HepG2 (cell line): ENCODE results near the gene SATB2. TPM values are rescaled to one million over a fixed set of nuclear protein-coding genes. Genes with fewer than 3 reads are reported as not detected.

Experiments used
- ATAC-seq: fragments of 200-7000 bp; cut with Tn5 transposase; 3 replicates; pipeline ENCODE4 v1.9.1; 2020; ENCODE audit warnings: mild to moderate bottlenecking, moderate library complexity
- BruUV-seq: library from RNA; stranded (reverse); fragments of 400-500 nt; replicated peaks from 2 replicates; lab custom pipeline; 2021; lab: Mats Ljungman, UMichigan
- CTCF ChIA-PET: fragments of 300-600 bp; formaldehyde crosslinking; extraction: SDS; loops from one replicate; lab custom pipeline; 2021; ENCODE audit warnings: low total read pairs, inconsistent platforms, low intra/inter-chr PET ratio; lab: Yijun Ruan, JAX
- POLR2A ChIA-PET: fragments of 350-600 bp; sonication (Branson Sonifier 250); formaldehyde crosslinking; loops from one replicate; lab custom pipeline; 2020; ENCODE audit warnings: antibody characterized with exemption, inconsistent platforms; lab: Yijun Ruan, JAX
- DNase-seq: peaks from one replicate; pipeline ENCODE4 v3.0.0-alpha.2; 2015; ENCODE audit warnings: low spot score
- FAIRE-seq: peaks from 3 replicates; lab custom pipeline; 2011; peaks lifted over from hg19 to GRCh38; lab: Jason Lieb, UNC
- H2AFZ ChIP-seq: one replicate; pipeline ENCODE4 v1.6.1; 2011; ENCODE audit warnings: low read length, inconsistent platforms
- H3K27ac ChIP-seq: fragments of 300-600 bp; 3 replicates; pipeline ENCODE4 v1.8.0; 2011; ENCODE audit warnings: mixed run types, mild to moderate bottlenecking, mixed read lengths, low read length, inconsistent platforms; ENCODE audit not compliant: insufficient read depth; ENCODE audit errors: extremely low read length
- H3K27me3 ChIP-seq, 2 experiments: fragments of 200-600 bp in 1 of 2; 2 replicates in 1 of 2; 3 replicates in 1 of 2; pipeline versions ENCODE4 v1.6.0 to v1.8.0; 2011; ENCODE audit warnings: low read length in 2 of 2, mild to moderate bottlenecking in 2 of 2, moderate library complexity in 2 of 2, inconsistent platforms in 1 of 2; ENCODE audit not compliant: insufficient read depth in 2 of 2, control insufficient read depth in 1 of 2
- H3K36me3 ChIP-seq, 2 experiments: fragments of 200-600 bp in 1 of 2; replicated peaks in 1 of 2; 2 replicates in 1 of 2; 3 replicates in 1 of 2; pipeline versions ENCODE4 v1.5.1 to v1.8.0; 2011; ENCODE audit warnings: low read length in 2 of 2, inconsistent platforms in 1 of 2; ENCODE audit not compliant: insufficient read depth in 2 of 2, control insufficient read depth in 1 of 2
- H3K4me1 ChIP-seq: 2 replicates; pipeline ENCODE4 v1.5.1; 2012; ENCODE audit warnings: low read length, inconsistent platforms; ENCODE audit not compliant: insufficient read depth
- H3K4me2 ChIP-seq: 2 replicates; pipeline ENCODE4 v1.6.0; 2011; ENCODE audit warnings: low read depth, low read length, inconsistent platforms
- H3K4me3 ChIP-seq, 3 experiments: fragments of 200-600 bp in 1 of 3; sonication (generic), shearing (Covaris generic) in 1 of 3; replicated peaks in 1 of 3; 2 replicates each; pipeline ENCODE4 v1.5.1; 2011 to 2016; ENCODE audit warnings: low read length in 3 of 3, inconsistent platforms in 2 of 3, low read depth in 2 of 3, mild to moderate bottlenecking in 2 of 3, control low read depth in 1 of 3, mixed read lengths in 1 of 3; ENCODE audit not compliant: insufficient read depth in 1 of 3
- H3K79me2 ChIP-seq: one replicate; pipeline ENCODE4 v1.6.1; 2011; ENCODE audit warnings: low read length, inconsistent platforms; ENCODE audit not compliant: insufficient read depth
- H3K9ac ChIP-seq: 2 replicates; pipeline ENCODE4 v1.6.0; 2011; ENCODE audit warnings: mild to moderate bottlenecking, low read depth, low read length, inconsistent platforms; ENCODE audit not compliant: insufficient read depth
- H3K9me3 ChIP-seq: 2 replicates; pipeline ENCODE4 v1.5.1; 2012; ENCODE audit warnings: mild to moderate bottlenecking, low read length
- H4K20me1 ChIP-seq: 2 replicates; pipeline ENCODE4 v1.6.0; 2011; ENCODE audit warnings: inconsistent platforms, mild to moderate bottlenecking, low read length, moderate library complexity; ENCODE audit not compliant: insufficient read depth
- ARID5B ChIP-seq: IDR thresholded peaks from 2 replicates; pipeline ENCODE4 v1.4.0; 2020; ENCODE audit warnings: mild to moderate bottlenecking, missing genetic modification reagents
- HDAC6 ChIP-seq: fragments of 200-600 bp; sonication (generic); IDR thresholded peaks from 2 replicates; pipeline ENCODE4 v1.7.0; 2017; ENCODE audit warnings: mild to moderate bottlenecking, antibody characterized with exemption, low read length, low read depth
- ISL2 ChIP-seq: sonication (generic); formaldehyde crosslinking; IDR thresholded peaks from 2 replicates; pipeline ENCODE4 v1.5.0; 2020; ENCODE audit warnings: missing genetic modification reagents
- MAFG ChIP-seq: sonication (generic); formaldehyde crosslinking; IDR thresholded peaks from 2 replicates; pipeline ENCODE4 v1.5.1; 2020; ENCODE audit warnings: mild to moderate bottlenecking, missing genetic modification reagents
- PAXIP1 ChIP-seq: sonication (generic); formaldehyde crosslinking; conservative IDR thresholded peaks from 2 replicates; pipeline ENCODE4 v1.4.0; 2020; ENCODE audit warnings: mild to moderate bottlenecking, missing genetic modification reagents, moderate library complexity
- SAP130 ChIP-seq: IDR thresholded peaks from 2 replicates; pipeline ENCODE4 v1.6.1; 2016; ENCODE audit warnings: low read depth
- SNAPC4 ChIP-seq: sonication (generic); formaldehyde crosslinking; IDR thresholded peaks from 2 replicates; pipeline ENCODE4 v1.4.0; 2020; ENCODE audit warnings: mild to moderate bottlenecking, missing genetic modification reagents
- ZKSCAN8 ChIP-seq: IDR thresholded peaks from 2 replicates; pipeline ENCODE4 v1.6.1; 2016; ENCODE audit warnings: borderline replicate concordance, missing genetic modification reagents, missing compliant biosample characterization
- ZNF280B ChIP-seq: sonication (generic); formaldehyde crosslinking; IDR thresholded peaks from 2 replicates; pipeline ENCODE4 v1.5.0; 2020; ENCODE audit warnings: missing genetic modification reagents, mild to moderate bottlenecking, borderline replicate concordance
- WGBS: methylation state at CpG from one replicate; pipeline ENCODE4 v1.1.6; 2017; ENCODE audit warnings: low lambda C conversion rate; 5-methylcytosine and 5-hydroxymethylcytosine counted together
- in situ Hi-C: cut with HindIII; loops from 2 replicates; pipeline ENCODE4 v1.10.0; 2017; ENCODE audit warnings: low pct_unique_long_range_greater_than_20kb; ENCODE audit not compliant: extremely low pct_ligation_motif_present
- intact Hi-C: fragments of 100-400 bp; cut with micrococcal nuclease; formaldehyde crosslinking; loops from one replicate; pipeline ENCODE4 v1.10.0; 2022; ENCODE audit not compliant: unreplicated experiment
- polyA plus RNA-seq, 8 experiments: library from polyadenylated mRNA; depleted of rRNA in 3 of 8; stranded (reverse) in 7 of 8; unstranded in 1 of 8; fragments of >200 nt; fragmentation: Illumina TruSeq in 4 of 8; extraction: Trizol in 4 of 8; gene quantifications; 2 replicates each; pipeline versions ENCODE4 v1.2.1 to v1.2.3, GENCODE V29; 2011 to 2016; ENCODE audit warnings: low read depth in 4 of 8, missing spikeins in 1 of 8, mixed read lengths in 1 of 8; ENCODE audit not compliant: insufficient read depth in 1 of 8
- total RNA-seq, 5 experiments: library from RNA; depleted of rRNA; stranded (reverse); fragments of >200 nt; fragmentation: Illumina TruSeq; extraction: Trizol; gene quantifications; 2 replicates each; pipeline ENCODE4 v1.2.3, GENCODE V29; 2016; ENCODE audit warnings: low read depth in 1 of 5

Gene SATB2
- total and polyA plus RNA-seq, 2 of the 13 experiments (the other 11 are each of a cell fraction or from before 2014, with no cell fraction given) = 2.5 to 5.5 TPM

- TF ChIP-seq ZNF280B (CRISPR knock-in tag) (no peak), SAP130 (CRISPR knock-in tag) (no peak)
Measured at GRCh38 chr2:199428291-199428690, 29.4 kb downstream of the SATB2 start (continued).

- no peak for ATAC-seq
- POLR2A ChIA-PET = no interaction called here
- BruUV-seq = no TSS peak
- Histone ChIP-seq H3K4me3 (no peak overlapping the region), H2AFZ (no peak overlapping the region), H3K9me3 (no peaks in the 10 kb centered on the region), H3K27ac (no peak overlapping the region), H4K20me1 (no peaks in the 10 kb centered on the region), H3K36me3 (no peaks in the 10 kb centered on the region), H3K4me1 (no peaks in the 10 kb centered on the region), H3K9ac (no peak overlapping the region), H3K4me2 (no peak overlapping the region), H3K79me2 (no peaks in the 10 kb centered on the region), H3K27me3 (no peaks in the 10 kb centered on the region)
- intact Hi-C loops = no loop called here
- DNase-seq = no peak
- WGBS = 55% methylated on average over 4 of the region's 4 CpGs
- CTCF ChIA-PET = no interaction called here
- in situ Hi-C loops = no loop called here
- no peak for FAIRE-seq
- no peak for TF ChIP-seq ISL2 (CRISPR knock-in tag)
- no peak for TF ChIP-seq PAXIP1 (CRISPR knock-in tag)
- no peak for TF ChIP-seq ZKSCAN8 (CRISPR knock-in tag)
- TF ChIP-seq HDAC6 = no peak
- no peak for TF ChIP-seq MAFG
- no peak for TF ChIP-seq ARID5B
- TF ChIP-seq SNAPC4 (CRISPR knock-in tag) = no peak
Measured at GRCh38 chr2:199424160-199424559, 33.6 kb downstream of the SATB2 start.
